ENCODE measurements around the gene CNR1. TPM values are rescaled to one million over a fixed set of nuclear protein-coding genes. Genes with fewer than 3 reads are reported as not detected.

Gene CNR1
- total and polyA plus RNA-seq, 10 donors = 1.7 to 5.7 (median 2.9) TPM

DNA sequence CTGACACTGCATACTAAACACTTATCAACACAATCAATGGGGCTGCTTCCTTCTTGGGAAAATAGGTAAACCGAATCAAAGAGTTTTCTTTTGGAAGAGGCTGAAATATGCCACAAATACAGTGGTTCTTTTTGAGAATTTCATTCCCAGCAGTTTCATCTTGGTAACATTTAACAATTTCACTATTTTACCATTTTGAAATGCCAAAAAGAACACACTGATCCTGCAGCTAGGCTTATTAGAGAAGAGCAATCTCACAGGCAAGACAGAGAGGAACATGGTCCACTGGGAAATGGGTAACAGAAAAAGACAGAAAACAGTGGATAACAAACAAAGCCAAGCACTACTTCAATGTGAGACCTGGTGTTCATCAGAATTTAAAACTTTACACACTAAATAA lies 2.5 kb downstream of the CNR1 start:
- no peak for DNase-seq
- no peaks in the 10 kb centered on the region for H3K9me3 ChIP-seq
- peaks cover 0 to 33% (median 25%) of the 10 kb centered on the region in 6 donors for H3K4me1 ChIP-seq
- WGBS, 5 donors = 73 to 80% (median 78%) methylated on average over 1 of the region's 1 CpG
- H3K27ac ChIP-seq = no peak overlapping the region
- peaks cover 0 to 81% (median 51%) of the 10 kb centered on the region in 7 donors for H3K27me3 ChIP-seq (replicated peaks in 1 of 7)
- intact Hi-C loops (cut with DNase I; ENCODE audit: low total_unique reads) = loop anchor here (10.0 kb wide), 1 partner anchor 229 kb away; no protein-coding TSS in a partner anchor
- no peaks in the 10 kb centered on the region for H3K36me3 ChIP-seq
- H3K4me3 ChIP-seq = no peak overlapping the region
- TF ChIP-seq POLR2A (IDR thresholded peaks at IDR 0.05) (no peak), CTCF (IDR thresholded peaks at IDR 0.05 in 8 of 11, conservative IDR thresholded peaks at IDR 0.05 in 3 of 11) (no peak), POLR2AphosphoS5 (IDR thresholded peaks at IDR 0.05) (no peak)

DNA sequence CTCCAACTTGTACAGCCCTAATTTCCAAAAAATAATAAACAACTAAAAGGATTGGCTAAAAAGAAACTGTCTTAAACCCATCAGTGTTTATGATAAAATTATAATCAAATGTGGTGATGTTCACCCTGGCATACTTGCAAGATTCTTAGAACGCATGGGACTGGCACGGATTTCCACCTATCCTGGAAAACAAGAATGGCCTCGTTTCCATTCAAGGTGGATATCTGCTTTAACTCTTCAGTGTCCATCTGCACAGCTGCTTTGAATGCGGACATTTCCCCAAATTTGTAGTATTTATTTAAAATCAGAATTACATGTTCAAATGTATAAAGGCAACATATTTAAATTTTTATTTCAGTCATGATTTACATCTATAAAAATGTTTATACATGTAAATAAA lies 4.2 kb downstream of the CNR1 start:
- 70 to 80% (median 74%) methylated on average over 4 of the region's 4 CpGs for WGBS, 5 donors
- DNase-seq = no peak
- H3K4me1 ChIP-seq = peaks cover 0 to 21% (median 18%) of the 10 kb centered on the region in 6 donors
- no peaks in the 10 kb centered on the region for H3K9me3 ChIP-seq
- no peak for TF ChIP-seq CTCF (IDR thresholded peaks at IDR 0.05 in 8 of 11, conservative IDR thresholded peaks at IDR 0.05 in 3 of 11)
- TF ChIP-seq POLR2AphosphoS5 (IDR thresholded peaks at IDR 0.05) = no peak
- no peak for TF ChIP-seq POLR2A (IDR thresholded peaks at IDR 0.05)
- peaks cover 0 to 64% (median 35%) of the 10 kb centered on the region in 7 donors for H3K27me3 ChIP-seq (replicated peaks in 1 of 7)
- no peak overlapping the region for H3K4me3 ChIP-seq
- H3K27ac ChIP-seq = no peak overlapping the region
- H3K36me3 ChIP-seq = no peaks in the 10 kb centered on the region
- intact Hi-C loops (cut with DNase I; ENCODE audit: low total_unique reads) = loop anchor here (10.0 kb wide), 1 partner anchor 227 kb away; no protein-coding TSS in a partner anchor

DNA sequence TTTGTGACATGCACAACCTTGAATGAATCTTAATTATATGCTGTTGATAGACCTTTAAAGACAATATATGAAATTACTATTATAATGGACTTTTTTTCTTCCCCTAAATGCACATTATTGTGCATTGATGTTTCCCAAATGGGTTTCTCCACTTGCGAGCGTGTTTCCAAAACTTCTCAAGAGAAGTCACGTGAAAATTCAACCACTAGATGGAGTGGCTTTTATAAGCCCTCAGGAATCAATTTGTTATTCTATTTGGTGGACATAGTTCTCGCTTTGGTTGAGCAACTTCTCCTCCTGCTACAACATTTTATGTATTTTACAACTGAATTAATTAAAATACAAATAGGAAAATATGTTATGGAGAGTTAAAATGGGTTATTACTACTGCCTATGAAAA lies 9.0 kb downstream of the CNR1 start:
- peaks cover 0 to 16% (median 0%) of the 10 kb centered on the region in 7 donors for H3K27me3 ChIP-seq (replicated peaks in 1 of 7)
- intact Hi-C loops (cut with DNase I; ENCODE audit: low total_unique reads) = no loop called here
- no peaks in the 10 kb centered on the region for H3K36me3 ChIP-seq
- WGBS, 5 donors = 80 to 89% (median 82%) methylated on average over 4 of the region's 4 CpGs
- H3K4me3 ChIP-seq = no peak overlapping the region
- no peak for DNase-seq
- H3K9me3 ChIP-seq = no peaks in the 10 kb centered on the region
- no peaks in the 10 kb centered on the region for H3K4me1 ChIP-seq
- no peak overlapping the region for H3K27ac ChIP-seq
- no peak for TF ChIP-seq POLR2AphosphoS5 (IDR thresholded peaks at IDR 0.05)
- no peak for TF ChIP-seq POLR2A (IDR thresholded peaks at IDR 0.05)
- no peak for TF ChIP-seq CTCF (IDR thresholded peaks at IDR 0.05 in 8 of 11, conservative IDR thresholded peaks at IDR 0.05 in 3 of 11)

- 80 to 87% (median 83%) methylated on average over 6 of the region's 6 CpGs for WGBS, 5 donors
- no peak for TF ChIP-seq POLR2A (IDR thresholded peaks at IDR 0.05)
- TF ChIP-seq CTCF (IDR thresholded peaks at IDR 0.05 in 8 of 11, conservative IDR thresholded peaks at IDR 0.05 in 3 of 11) = no peak
- no peak for TF ChIP-seq POLR2AphosphoS5 (IDR thresholded peaks at IDR 0.05)
- intact Hi-C loops (cut with DNase I; ENCODE audit: low total_unique reads) = no loop called here
Measured at GRCh38 chr6:88145298-88145963, 20.7 kb downstream of the CNR1 start.

More at GRCh38 chr6:88145298-88145963, 20.7 kb downstream of the CNR1 start:
- no peak overlapping the region for H3K4me3 ChIP-seq
- no peak for DNase-seq
- peaks cover 0 to 21% (median 3%) of the 10 kb centered on the region in 6 donors for H3K4me1 ChIP-seq
- peaks cover 0 to 4% (median 0%) of the 10 kb centered on the region in 7 donors for H3K27me3 ChIP-seq (replicated peaks in 1 of 7)
- H3K36me3 ChIP-seq = no peaks in the 10 kb centered on the region
- H3K27ac ChIP-seq = no peak overlapping the region
- H3K9me3 ChIP-seq = no peaks in the 10 kb centered on the region
